Measurements from ENCODE around the gene CFD.
"Not testable (repeated sequence)": the region's sequence is repeated elsewhere in the genome, so short reads cannot be mapped to it uniquely, and the experiment has no call there.

Gene CFD

GRCh38 chr19:858868-859843, at the start of gene CFD:
Gene CFD, plus strand, starts transcription at chr19:859664. Its CDS starts 26 bp downstream, at chr19:859690.
- peak; percentile 33 for DNase-seq

- no peak for DNase-seq
Observed at GRCh38 chr19:810077-810855, 49.2 kb upstream of the CFD start.

- no peak for DNase-seq
Observed at GRCh38 chr19:810883-811489, 48.5 kb upstream of the CFD start.

- no peak for DNase-seq
Observed at GRCh38 chr19:811506-812048, 47.9 kb upstream of the CFD start.

DNA sequence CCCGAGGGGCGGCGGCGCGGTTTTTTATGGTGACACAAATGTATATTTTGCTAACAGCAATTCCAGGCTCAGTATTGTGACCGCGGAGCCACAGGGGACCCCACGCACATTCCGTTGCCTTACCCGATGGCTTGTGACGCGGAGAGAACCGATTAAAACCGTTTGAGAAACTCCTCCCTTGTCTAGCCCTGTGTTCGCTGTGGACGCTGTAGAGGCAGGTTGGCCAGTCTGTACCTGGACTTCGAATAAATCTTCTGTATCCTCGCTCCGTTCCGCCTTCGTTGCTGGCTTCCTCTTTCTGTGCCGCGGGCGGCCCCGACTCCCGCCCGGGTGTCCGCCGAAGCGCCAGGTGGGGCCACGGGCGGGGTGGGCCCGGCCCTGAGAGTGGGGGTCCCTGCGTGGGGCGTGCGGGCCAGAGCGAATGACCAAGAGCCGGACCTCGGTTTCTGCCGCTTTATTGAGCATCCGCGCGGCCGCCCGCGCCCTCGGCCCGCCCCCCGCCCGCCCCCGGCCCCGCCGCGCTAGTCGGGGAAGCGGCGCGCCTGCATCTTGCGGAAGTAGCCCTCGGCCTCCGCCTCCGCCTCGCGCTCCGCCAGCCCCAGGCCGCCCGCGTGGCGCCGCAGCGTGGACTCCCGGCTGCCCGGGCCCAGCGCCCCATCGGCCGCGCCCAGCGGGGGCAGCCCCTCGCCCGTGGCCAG, 47.3 kb upstream of the CFD start:
- DNase-seq = no peak

DNA sequence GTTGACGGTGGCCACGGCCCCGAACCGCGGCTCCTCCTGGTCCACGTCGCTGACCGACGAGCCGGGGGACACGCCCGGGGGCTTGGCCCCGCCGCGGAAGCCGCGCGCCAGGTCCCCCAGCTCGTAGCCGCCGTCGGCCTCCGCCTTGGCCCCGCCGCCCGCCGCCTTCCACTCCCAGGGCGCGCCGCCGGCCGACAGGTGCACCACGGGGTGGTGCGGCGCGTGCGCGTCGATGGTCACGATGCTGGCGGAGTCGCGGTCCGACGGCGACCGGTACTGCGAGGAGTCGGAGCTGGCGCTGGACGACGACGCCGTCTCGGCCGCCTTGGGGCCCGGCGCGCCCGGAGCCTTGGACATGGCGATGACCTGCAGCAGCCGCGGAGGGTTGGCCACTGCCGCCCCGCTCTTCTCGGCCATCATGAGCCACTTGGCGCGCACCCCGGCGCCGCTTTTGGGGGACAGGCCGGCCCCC, 46.7 kb upstream of the CFD start:
- no peak for DNase-seq

DNA sequence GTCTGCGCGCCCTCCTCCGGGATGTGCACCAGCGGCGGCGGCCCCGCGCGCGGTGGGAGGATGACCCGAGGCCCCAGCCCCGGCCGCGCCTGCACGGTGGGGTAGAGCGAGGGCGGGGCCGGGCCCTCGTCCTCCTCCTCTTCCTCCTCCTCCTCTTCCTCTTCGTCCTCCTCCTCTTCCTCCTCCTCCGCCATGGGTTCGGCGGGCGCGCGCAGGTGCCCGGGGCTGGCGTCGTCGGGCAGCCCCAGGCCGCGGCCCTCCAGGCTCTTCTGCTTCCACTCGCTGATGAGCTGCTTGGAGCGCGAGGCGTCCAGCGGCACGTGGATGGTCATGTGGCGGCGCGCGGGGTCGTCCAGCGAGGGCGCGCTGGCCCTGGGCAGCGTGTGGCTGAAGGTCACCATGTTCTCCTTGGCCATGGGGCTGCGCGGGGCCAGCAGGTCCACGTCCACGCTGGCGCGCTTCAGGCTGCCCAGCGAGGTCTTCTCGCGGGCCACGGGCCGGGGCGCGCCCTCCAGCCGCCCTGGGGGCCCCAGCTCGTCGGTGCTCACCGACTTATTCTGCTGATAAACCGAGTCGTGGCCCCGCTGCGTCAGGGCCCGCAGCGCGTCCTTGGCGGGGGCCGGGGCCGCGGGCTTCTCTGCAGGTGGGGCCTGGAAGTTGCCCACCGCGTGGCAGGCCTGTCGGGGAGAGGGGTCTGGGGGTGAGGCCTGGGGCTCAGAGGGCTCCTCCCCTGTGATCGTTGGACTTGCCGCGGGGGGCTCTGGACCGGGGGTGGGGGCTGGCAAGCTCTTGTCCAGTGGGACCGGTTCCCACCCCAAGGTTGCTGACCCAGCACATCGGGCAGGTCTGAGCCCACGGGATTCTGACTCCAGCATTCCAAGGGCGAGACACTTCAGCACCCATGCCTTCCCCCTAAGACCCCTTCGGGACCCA, 46.0 kb upstream of the CFD start:
- DNase-seq = no peak

GRCh38 chr19:814152-815078, 45.0 kb upstream of the CFD start:
- no peak for DNase-seq

- DNase-seq = no peak
Observed at GRCh38 chr19:815079-815774, 44.2 kb upstream of the CFD start.

DNA sequence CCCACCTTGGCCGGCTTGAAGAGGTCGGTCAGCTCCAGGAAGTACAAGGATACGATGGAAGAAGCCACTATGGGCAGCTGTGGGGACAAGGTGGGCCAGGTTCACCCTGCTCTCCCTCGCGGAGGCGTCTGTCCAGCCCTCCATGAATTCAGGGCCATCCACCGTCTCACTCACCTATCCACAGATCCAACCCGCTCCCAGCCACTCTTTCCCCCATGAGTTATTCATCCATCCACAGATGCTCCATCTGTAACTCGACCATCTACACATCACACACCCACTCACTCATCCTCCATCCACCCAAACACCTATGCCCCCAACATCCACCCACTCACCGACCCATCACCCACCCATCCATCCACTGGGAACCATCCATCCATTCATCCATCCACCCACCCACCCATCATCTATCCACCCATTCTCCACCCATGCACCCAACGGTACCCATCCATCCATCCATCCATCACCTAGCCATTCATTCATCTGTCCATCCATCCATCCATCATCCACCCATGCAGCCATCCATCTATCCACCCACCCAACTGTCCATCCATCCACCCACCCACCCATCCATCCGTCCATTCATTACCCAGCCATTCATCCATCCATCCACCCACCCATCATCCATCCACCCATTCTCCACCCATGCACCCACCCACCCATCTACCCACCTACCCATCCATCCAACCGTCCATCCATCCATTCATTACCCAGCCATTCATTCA, 43.5 kb upstream of the CFD start:
- DNase-seq = no peak

- no peak for DNase-seq
Observed at GRCh38 chr19:816500-816857, 43.0 kb upstream of the CFD start.

- DNase-seq = not testable (repeated sequence)
Observed at GRCh38 chr19:820212-820611, 39.3 kb upstream of the CFD start.

DNA sequence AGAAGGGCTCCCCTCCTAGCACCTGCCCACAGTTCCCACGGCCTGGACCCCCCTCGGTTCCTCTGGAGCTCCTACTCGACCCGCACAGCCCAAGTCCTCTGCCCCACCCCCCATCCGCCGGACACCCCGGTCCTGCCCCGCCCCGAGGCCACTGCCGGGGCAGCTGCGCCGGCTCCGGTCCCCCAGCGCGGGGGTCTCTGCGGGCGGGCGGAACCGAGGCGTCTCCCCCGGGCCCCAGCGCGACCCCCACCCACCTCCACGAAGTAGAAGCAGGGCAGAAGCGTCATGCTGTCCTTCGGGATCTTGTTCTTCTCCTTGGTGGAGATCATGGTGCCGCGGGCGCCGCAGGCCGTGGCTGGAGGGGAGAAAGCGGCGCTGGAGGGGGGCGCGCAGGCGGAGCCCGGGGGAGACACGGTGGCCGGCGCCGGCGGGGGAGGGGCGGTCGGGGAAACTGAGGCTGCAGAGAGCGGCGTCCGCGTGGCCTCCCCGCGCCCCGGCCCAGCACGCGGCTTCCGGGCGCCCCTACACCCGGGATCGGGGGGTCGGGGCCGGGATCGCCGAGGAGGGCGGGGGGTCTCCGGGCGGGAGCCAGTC, 38.1 kb upstream of the CFD start:
- DNase-seq = no peak

GRCh38 chr19:821825-822503, 37.5 kb upstream of the CFD start, which contains the start of gene PLPPR3:
Gene PLPPR3, minus strand, starts transcription at chr19:821955. Its CDS starts 396 bp downstream, at chr19:821559.
- DNase-seq = peak; percentile 54

- no peak for DNase-seq
Observed at GRCh38 chr19:823565-824121, 35.8 kb upstream of the CFD start.

DNA sequence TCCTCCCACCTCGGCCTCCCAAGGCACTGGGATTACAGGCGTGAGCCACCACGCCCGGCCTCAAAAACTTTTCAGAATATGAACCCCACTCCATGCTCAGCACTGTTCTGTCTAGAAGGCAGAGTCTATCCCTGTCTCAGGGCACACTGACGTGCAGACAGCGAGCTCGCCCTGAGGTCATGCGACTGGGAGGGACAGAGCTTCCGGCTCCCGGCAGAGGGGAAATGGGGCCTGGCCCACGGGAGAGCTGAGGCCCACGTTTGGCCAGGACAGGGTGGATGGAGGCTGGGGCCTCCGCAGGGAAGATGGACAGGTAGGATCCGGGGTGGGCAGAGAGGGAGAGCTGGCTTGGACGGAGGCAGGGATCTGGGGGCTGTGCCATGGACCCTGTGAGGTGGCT, 34.6 kb upstream of the CFD start:
- no peak for DNase-seq
